ENCODE data around the gene TLNRD1.

TLNRD1 gene

DNA sequence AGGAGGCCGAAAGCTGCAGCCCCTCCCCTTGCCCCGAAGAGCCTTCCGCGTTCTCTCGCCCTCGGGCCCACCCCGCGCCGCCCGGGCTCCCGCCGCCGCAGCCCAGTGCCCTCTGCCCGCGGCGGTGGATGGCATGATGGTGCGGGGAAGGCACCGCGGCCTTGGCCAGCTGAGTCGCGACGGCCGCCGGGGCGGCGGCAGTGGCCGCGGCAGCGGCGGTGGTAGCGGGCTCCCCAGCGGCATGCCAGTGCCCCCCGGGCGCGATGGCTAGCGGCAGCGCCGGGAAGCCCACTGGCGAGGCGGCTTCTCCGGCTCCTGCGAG is 1.2 kb downstream of the TLNRD1 start:
- no peak for DNase-seq (ENCODE audit: low read depth)

DNA sequence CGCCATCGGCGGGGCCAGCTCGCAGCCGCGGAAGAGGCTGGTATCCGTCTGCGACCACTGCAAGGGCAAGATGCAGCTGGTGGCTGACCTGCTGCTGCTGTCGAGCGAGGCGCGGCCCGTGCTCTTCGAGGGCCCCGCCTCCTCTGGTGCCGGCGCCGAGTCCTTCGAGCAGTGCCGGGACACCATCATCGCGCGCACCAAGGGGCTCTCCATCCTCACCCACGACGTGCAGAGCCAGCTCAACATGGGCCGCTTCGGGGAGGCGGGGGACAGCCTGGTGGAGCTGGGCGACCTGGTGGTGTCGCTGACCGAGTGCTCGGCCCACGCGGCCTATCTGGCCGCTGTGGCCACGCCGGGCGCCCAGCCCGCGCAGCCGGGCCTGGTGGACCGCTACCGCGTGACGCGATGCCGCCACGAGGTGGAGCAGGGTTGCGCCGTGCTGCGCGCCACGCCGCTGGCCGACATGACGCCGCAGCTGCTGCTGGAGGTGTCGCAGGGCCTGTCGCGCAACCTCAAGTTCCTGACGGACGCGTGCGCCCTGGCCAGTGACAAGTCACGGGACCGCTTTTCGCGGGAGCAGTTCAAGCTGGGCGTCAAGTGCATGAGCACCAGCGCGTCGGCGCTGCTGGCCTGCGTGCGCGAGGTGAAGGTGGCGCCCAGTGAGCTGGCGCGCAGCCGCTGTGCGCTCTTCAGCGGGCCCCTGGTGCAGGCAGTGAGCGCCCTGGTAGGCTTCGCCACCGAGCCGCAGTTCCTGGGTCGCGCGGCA is 1.8 kb downstream of the TLNRD1 start:
- no peak for DNase-seq (ENCODE audit: low read depth)

DNA sequence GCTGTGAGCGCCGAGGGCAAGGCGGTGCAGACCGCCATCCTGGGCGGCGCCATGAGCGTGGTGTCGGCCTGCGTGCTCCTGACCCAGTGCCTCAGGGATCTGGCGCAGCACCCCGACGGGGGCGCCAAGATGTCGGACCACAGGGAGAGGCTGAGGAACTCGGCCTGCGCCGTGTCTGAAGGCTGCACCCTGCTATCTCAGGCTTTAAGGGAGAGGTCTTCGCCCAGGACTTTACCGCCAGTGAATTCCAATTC is 2.3 kb downstream of the TLNRD1 start:
- DNase-seq (ENCODE audit: low read depth): no peak

DNA sequence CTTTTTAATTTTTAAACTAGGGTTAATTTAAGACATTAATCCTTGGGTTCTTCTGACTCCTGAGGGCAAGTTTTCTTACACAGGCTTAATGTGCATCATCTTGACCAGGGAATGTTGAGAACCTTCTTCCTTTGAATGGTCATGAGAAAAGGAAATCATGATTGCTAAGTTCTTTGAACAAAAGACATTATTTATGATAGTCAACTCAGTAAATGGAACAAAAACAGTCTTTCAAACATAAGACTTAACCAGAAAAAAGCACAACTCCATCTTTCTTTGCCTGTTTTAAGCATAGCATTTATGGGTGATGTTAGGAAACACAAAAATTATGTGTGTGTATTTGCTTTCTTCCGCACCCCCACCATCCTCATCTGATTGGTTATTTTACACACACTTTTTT is 5.4 kb downstream of the TLNRD1 start:
- DNase-seq (ENCODE audit: low read depth): no peak

DNA sequence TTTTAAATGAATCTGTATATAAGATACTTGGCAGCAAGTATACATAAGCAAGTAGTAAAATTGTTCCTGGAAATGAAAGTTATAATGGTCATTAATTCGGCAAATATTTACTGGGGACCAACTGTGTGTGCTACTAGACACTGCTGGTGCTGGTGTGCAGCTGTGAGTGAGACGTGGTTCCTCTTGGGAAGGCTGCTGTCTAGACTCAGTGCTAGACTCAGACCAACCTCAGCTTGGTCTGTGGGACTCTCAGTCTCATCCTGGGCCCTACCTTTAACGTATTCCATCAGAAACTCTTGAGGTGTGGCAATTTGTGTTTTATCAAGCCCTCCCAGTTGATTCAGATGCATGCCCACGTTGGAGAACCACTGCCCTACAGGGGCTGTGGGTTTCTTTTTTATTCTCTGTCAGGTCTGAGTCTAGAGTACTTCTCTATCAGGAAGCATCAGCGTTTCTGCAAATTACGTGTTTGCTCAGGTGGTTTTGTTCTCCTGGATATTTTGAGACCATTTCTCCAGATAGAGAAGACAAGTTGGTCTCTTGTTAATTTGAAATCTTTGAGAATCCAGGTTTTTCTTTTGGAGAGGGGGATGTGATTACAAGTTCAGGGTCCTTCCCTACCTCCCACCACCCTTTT is 6.8 kb downstream of the TLNRD1 start:
- DNase-seq (ENCODE audit: low read depth): no peak

DNA sequence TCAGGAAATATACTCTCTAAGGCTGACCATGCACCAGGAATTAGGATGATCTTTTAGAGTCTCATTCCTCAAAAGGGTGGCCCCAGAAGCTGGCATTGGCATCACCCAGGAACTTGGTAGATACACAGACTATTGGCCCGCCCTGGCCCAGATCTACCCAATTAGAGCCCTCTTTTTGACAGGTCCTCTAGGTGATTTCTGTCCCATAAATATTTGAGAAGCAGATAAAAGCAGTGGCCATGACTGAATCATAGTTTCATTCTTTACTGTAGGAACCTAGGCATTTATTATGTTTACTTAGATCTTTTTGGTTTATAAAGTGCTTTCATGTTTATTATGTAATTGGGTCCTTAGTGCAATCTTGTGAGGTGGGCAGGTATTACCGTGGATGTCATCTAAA is 7.6 kb downstream of the TLNRD1 start:
- DNase-seq (ENCODE audit: low read depth): no peak

DNA sequence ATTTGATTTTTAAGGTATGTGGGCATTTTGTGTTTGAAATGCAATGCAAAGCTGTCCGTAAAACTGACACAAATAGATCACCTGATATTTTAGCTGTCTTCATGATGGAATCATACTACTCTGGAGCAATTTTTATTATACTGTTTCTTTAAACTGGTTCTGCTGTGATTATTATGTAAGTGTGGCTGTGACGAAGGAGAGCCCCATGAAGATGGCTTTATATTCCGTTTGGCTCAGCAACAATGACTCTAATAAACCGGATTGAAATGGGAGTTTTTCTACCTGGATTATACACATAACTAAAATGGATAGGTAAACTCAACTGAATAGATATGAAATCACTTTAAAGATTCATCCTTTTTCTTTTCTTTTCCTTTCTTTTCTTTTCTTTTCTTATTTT is 9.4 kb downstream of the TLNRD1 start:
- DNase-seq (ENCODE audit: low read depth): no peak

DNA sequence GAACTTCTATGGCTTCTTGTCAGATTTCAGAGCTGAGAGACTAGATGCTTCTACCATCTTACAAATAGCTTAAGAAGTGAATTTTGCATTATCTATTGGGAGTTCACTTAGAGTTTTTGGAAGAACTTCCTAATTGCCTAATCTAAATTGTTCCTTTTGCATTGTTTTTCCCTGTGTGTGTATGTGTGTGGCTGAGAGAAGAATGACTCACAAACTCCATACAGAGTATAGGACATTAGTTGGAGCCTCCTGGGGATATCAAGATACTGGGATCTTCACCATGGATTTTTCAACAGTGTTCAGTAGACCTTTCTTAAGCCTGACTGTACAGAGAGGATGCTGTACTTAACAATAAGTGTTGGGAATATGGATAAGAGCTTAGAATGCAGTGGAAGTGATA is 10.9 kb downstream of the TLNRD1 start:
- no peak for DNase-seq (ENCODE audit: low read depth)

DNA sequence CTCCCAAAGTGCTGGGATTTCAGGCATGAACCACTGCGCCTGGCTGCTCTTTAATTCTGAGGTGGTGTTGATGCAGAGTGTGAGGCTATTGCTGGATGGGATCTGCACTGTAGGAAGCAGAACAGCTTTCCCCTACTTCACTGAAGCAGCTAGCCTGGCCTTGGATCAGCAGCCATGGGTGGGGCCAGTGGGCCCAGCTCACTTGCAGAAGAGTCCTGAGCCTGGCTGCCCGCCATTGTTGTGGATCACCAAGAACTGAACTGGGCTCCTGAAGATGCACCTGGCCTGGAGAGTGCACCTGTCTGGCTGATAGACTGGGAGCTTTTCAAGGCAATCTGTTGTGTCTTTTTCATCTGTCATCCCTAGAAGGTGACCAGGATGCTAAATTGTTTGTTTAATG is 11.9 kb downstream of the TLNRD1 start:
- no peak for DNase-seq (ENCODE audit: low read depth)

DNA sequence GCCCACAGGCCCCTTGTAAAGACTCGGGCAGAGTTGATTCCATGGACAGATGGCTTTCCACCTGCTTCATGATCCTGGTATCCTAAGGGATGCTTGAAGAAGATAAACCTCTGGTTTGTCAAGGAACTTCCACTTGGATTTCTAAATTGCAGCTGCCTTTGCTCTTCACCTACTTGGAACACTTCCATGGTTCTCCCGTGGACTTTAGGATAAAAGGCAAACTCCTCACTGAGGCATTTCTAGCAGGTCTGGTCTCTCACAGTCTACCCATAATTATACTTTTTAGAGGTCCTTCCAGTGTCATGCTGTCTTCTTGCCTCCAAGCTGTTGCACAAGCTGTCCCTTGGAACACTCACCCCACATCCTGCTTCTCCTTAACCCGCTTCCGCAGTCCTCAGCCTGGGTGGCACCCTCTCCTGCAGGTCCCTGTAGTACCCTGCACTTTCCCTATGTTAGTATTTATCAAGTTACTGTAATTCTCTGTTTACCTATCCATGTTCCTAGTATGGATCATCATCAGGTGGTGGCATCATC is 12.7 kb downstream of the TLNRD1 start:
- no peak for DNase-seq (ENCODE audit: low read depth)

DNA sequence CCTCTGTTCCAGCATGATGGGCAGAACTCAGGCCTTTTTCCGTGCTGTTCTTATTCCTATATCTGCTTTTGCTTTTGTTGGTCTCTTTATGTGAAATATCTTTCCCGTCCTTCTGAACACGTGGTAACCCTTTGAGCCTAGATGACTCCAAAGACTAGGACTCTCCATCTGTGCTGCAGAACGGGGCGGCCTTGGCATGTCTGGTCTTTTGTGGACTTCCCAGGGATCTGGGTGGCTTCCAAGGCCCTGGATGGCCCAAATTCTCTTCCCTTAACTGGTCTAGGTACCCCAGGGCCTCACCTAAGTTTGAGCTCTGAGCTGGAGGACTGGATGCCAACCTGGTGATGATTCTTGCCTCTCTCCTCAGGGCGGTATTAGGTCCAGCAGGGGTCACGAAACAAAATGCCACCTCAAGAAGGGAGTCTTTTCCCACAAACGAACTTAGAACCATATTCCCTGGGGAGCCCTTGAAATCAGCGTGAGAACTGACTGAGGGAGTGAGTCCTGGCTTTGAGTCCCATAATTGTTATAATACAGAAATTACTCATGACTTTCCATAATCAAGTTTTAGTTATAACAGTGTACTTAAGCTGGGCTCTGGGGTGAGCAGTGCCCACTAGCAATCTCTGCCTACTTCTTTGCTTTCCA is 13.8 kb downstream of the TLNRD1 start:
- no peak for DNase-seq (ENCODE audit: low read depth)

DNA sequence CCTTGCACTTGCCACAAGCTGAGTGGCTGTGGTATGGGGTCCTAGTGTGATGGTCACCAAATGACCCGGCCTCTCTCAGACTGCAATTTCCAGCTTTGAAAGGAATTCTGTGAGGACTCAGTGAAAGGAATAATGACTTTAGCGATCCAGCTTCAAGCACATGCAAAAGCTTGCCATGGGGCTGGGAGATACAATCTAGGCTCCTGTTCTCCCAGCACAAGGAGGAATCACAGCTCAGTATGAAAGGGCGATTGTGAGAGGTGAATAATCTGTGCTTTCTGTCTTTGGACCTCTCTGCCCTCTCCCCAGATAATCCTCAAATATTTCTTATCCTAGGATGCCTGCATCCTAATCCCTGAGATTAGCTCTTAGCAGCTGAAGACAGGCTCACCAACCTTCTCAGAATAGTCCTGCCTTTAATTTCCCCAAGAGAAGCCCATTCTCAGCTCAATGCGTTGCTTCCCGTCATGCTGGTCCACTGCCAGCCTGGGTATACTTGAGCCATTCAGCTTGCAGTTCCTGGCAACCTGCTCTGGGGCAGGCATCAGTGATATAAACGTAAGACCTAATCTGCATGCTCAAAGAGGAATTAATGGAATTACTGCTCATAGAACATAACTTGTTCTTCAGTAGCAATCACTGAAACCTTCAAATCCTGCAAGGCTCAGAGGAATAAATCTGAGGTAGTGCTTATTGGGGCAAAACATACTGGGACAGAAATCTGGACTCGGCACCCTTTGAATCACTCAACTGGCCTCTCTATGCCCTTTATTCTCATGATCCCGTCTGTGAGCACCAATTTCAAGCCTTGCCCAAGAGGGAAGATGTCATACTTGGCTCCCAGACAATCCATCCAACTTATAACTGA is 15.1 kb downstream of the TLNRD1 start:
- no peak for DNase-seq (ENCODE audit: low read depth)

DNA sequence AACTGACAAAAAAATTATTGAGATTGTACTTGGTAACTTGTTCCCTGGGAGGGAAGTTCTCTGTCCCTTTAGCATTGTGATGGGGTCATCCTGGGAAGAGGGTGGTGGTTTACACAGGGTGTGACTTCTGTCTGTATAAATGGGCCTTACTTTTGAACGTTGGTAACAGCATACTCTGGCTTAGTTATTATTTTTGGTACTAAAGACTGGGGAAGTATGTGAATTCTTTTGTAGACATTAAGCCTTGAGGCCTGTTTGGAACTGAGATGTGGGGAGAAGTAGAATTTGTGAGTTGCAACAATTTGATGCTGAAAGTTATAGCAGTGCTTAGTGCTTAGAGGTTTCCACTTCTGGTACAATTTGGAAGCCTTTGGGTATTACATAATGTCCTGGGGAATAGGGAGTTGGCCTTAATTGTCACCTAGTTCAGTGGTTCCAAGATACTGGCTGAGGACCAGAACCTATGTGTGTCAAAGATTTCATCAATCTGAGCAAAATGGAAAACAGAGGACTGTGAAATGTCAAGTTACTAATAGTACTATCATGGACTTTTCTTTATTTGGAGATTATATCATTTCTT is 15.9 kb downstream of the TLNRD1 start:
- DNase-seq (ENCODE audit: low read depth): no peak

DNA sequence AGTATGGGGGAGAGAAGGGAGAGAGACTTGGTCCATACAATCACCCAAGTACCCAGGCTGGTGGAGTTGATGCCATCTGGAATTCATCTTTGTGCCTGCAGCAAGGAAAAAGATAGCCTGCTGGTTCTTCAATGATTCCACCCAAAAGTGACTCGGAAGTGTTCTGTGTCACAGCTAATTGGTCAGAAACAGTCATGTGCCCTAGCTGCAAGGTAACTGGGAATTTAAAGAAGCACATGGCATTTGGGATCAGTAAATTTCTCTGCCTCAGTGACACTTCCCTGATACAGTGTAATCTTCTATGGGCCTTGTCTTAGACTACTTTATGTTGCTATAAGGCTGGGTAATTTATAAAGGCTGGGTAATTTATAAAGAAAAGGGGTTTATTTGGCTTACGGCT is 17.5 kb downstream of the TLNRD1 start:
- no peak for DNase-seq (ENCODE audit: low read depth)

DNA sequence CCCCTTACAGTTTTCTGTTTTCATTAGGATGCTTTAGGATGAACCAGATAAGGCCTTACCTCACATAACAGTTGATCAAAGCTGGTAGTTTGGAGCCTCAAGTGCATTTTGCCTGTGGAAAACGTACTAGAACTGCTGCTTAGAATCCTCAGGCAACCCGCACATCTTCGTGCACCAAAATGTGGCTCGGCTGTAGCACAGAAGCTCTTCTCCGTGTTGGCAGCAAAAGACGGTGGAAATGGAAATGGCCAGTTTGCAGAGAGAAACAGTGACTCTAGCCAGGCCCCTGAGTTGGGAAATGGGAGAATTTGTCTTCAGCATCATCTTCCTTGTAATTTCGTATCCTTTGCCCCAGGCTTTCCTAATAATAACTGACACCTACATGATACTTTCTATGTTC is 20.6 kb downstream of the TLNRD1 start:
- DNase-seq (ENCODE audit: low read depth): no peak

DNA sequence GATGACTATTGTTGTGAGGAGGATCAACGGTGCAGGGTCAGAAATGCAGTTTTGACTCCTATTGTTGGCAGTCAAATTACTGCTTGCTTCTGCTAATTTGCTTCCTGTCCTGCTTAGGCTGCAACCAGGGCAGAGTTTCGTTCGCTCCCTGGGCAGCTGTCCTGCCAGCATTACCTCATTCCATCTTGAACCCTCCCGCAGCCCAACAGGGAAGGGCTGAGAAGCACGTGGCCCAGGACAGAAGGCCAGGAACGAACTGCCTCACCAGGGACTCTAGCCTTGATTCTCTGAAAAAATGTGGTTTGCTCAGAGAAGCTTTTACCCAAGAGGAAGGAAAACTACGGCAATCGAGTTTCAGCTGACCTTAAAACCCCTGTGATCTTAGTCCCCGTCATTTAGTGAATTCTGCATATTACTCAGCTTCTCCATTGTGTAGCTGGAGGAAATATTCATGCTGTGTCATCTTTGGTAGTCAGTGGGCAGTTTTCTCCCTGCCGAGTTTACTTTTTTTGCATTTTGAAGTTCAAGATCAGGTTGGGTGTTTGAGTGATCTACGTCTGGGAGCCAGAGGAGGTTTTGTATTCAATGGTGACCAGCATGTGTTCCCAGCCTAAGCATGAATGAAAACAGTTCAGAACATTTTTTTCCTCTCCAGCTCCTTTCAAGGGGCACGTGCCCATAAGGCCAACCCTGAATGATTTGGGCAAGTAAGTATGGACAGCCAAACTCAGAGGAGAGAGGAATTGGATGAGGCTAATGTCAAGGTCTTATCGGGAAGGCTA is 23.0 kb downstream of the TLNRD1 start:
- DNase-seq (ENCODE audit: low read depth): no peak

DNA sequence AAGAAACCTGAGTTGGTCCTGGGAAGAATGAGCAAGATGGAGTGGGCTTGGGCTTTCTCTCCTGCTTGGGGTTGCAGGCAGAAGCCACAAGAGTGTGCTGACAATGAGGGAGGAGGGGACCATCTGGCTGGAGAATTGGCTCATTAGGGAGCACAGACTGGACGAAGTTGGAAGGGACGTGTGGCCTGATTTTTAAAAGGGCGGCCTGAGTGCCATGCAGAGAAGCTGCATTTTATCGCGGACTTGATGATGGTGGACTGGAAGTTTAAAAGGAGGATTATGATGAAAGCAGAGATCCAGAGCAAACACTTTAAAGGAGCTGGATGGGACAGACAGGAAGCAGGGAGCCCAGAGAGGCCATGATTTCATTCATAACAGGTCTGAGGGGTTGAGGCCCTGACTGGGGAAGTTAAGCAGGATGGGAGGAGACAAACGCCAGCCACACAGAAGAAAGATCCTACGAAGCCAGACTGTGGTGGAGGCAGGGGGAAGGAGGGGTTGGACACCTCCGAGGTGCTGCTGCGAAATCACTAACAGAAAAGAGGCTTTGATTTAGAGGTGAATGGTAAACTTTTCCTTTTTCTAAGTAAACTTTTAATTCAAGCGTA is 23.6 kb downstream of the TLNRD1 start:
- DNase-seq (ENCODE audit: low read depth): no peak

DNA sequence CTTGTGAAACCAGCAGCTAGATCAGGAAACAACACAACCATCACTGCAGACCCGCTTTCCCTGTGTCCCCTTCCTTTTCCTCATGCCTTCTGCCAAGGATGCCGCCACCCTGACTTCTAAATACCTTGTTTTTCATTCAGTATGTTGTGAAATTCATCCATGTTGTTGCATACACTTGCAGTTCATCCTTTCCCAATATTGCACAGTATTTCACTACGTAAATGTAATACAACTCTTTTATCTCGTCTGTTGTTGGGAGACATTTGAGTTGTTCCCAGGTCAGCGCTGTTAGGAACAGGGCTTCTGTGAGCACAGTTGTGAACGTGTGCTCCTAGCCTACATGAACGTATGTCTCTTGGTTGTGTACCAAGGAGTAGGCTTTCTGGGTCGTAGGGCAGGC is 24.2 kb downstream of the TLNRD1 start:
- no peak for DNase-seq (ENCODE audit: low read depth)

DNA sequence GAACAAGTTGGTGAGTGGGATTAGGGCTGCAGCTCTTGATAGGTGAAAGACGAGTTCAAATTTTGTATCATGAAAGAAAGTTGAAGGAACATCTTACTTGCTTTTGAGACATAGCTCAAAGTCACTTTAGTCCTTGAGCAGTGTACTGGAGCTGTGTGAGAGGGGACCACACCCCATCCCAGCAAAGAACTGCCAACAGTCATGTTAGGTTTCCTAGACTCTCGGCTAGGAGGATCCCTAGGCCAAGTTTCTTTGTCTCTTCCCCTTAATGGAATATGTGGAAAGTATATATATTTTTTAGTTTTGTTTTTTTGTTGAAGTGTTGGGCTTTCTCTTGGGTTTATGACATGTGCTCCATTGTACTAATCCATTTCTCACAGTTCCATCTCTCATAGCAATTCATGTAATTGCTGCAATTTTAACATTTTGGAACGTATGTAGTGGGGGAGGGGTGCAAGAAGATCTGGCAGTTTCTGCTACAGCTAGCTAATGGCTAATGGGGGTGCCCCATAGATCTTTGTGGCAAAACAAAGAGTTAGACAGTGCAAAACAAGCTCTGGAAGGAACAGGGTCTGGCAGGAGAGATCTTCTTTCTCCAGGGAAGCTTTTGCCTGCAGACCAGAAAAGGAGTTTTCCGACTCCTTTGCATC is 25.1 kb downstream of the TLNRD1 start:
- DNase-seq (ENCODE audit: low read depth): no peak

DNA sequence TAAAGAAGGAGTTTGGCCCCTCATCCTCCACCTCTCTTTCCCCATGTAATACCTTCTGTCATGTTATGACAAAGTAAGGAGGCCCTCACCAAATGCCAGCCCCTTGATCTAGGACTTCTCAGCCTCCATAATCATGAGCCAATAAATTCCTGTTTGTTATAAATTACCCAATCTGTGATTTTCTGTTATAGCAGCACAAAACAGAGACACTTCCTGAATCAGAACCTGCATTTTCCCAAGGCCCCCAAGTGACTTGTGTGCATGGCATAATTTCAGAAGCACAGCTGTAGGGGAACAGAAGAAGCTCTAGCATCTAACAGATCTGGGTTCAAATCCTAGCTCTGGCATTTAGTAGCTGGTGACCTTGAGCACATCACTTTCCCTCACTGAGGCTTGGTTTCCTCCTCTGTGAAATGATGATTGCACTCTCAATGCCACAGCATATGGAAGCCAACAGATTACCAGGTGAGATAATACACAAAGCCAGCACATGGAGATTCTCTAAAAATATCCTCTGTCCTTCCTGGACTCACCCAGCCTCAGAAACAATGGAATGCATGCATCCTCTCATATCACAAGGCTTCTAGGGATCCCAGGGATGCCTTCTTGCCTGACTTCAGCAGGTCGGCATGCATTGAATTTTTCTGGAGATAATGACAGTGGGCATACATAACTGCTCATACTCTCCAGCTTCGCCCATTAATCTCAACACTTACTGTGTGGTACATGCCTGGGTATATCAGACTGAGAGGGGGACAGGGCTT is 26.3 kb downstream of the TLNRD1 start:
- no peak for DNase-seq (ENCODE audit: low read depth)

All from stimulated activated CD8-positive, alpha-beta memory T cell treated with anti-CD3 and anti-CD28 coated beads, Interleukin-12 subunit alpha, Interleukin-12 subunit beta, amount 100 ng/mL, for 1 hour (primary cell).